ENCODE results near the gene MSRB1. TPM values are rescaled to one million over a fixed set of nuclear protein-coding genes. Genes with fewer than 3 reads are reported as not detected.

MSRB1 gene
- total RNA-seq, 1 experiment from 2014 or later = 26.4 TPM

DNA sequence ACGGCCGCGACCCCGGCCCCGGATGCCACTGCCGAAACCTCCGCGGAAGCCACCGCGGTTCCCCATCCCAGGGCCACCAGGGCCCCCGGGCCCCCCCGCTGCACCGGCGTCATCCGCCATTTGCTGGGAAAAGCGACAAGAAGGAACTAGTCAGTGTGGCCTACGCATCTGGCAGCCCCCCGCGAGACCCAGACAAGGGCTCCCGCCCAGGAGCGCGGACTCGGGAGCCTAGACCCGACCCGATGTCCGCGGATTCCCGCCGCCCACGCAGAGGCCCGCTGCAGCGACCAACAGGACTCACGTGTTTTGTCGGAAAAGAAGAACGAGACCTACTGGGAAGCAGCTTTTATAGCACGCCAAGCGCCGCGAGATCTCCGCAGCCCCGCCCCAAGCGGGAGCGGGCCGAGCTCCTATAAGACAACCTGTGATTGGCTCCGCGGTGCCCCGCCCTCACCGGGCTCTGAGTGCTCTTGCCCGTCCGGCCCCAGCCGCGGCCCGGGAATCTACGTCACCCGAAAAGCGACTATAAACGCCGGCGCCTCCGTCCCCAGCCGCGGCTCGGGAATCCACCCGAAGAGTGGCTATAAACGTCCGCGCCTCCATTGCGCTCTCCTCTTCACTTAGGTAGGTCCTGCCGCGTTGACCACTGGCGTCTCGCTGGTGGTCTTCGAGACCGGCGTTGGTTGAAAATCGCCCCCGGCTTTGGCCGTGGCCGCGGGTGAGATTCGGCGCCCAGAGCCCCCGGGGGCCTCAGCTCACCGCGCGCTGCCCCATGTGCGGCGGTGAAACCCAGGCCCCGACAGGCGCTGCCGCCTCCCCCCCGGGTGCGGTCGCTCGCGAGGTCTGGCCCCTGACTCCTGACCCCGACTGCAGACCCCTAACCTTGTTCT is 21.8 kb upstream of the MSRB1 start, which contains the start of gene RPS2 (continued):
- TF ChIP-seq, protein P1, sequence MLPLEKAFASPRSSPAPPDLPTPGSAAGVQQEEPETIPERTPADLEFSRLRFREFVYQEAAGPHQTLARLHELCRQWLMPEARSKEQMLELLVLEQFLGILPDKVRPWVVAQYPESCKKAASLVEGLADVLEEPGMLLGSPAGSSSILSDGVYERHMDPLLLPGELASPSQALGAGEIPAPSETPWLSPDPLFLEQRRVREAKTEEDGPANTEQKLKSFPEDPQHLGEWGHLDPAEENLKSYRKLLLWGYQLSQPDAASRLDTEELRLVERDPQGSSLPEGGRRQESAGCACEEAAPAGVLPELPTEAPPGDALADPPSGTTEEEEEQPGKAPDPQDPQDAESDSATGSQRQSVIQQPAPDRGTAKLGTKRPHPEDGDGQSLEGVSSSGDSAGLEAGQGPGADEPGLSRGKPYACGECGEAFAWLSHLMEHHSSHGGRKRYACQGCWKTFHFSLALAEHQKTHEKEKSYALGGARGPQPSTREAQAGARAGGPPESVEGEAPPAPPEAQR (CRISPR knock-in tag; IDR thresholded peaks at IDR 0.05) = no peak
- TF ChIP-seq, protein P2, sequence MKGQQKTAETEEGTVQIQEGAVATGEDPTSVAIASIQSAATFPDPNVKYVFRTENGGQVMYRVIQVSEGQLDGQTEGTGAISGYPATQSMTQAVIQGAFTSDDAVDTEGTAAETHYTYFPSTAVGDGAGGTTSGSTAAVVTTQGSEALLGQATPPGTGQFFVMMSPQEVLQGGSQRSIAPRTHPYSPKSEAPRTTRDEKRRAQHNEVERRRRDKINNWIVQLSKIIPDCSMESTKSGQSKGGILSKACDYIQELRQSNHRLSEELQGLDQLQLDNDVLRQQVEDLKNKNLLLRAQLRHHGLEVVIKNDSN (CRISPR knock-in tag; IDR thresholded peaks at IDR 0.05) = peak; percentile 53; the same call in 1 of the 2 replicates
- 0 out of 2 replicates have a peak, but pooled peaks have one; percentile 71 for TF ChIP-seq ZNF232 (CRISPR knock-in tag; IDR thresholded peaks at IDR 0.05)
- peak; percentile 79; the same call in 1 of the 2 replicates for TF ChIP-seq ESRRA (CRISPR knock-in tag; IDR thresholded peaks at IDR 0.05; ENCODE audit: borderline replicate concordance)
- TF ChIP-seq SMAD3 (CRISPR knock-in tag; IDR thresholded peaks at IDR 0.05; ENCODE audit: borderline replicate concordance) = peak; percentile 37; the same call in 1 of the 2 replicates
- TF ChIP-seq, protein P3, sequence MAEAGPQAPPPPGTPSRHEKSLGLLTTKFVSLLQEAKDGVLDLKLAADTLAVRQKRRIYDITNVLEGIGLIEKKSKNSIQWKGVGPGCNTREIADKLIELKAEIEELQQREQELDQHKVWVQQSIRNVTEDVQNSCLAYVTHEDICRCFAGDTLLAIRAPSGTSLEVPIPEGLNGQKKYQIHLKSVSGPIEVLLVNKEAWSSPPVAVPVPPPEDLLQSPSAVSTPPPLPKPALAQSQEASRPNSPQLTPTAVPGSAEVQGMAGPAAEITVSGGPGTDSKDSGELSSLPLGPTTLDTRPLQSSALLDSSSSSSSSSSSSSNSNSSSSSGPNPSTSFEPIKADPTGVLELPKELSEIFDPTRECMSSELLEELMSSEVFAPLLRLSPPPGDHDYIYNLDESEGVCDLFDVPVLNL (CRISPR knock-in tag; IDR thresholded peaks at IDR 0.05; ENCODE audit: borderline replicate concordance, low read depth) = no peak

DNA sequence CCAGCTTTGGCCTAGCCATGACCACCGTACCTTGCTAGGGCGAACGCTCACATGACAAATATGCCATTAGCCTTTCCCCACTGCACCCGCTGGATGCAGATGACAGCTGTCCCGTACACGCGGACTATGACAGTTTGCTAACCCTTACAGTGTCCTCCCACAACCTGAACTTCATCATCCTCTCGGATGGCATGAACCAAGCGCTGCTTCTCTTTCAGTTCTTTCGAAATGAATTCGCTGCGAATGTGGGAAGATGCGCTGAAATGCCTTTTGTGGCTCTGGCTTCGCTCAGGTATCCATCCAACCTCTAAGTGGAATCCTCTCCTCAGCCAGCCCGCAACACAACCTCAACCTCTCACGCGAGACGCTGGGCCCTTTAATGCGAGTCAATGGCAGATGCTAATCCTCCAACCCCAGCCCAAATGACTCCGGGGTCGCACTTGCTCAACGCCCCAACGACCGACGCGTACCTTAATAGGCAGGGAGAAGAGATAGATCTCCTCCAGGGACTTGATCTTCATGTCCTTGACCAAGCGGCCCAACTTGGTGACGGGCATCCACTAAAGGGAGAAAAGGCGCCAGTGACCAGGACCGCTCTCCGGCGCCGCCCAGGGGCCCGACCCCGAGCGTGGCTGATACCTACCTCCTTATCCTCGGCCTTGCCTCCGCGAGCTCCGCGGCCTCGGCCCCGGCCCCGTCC is 21.0 kb upstream of the MSRB1 start:
- POLR2A ChIA-PET = interaction anchor here (0.7 to 2.3 kb wide), 17 partner anchors 8 to 758 kb away, joined by 3 to 20 read pairs (median 6); partner anchors contain the start of genes MAPK8IP3, MSRB1, NOXO1 and TRAF7
- Mint-ChIP-seq H3K4me1 (peaks cover 39% of the 10 kb centered on the region), H3K4me3 (peak overlapping the region; percentile 94), H3K9me3 (no peaks in the 10 kb centered on the region), H3K27ac (peak overlapping the region; percentile 97), H3K27me3 (ENCODE audit: low read depth) (no peaks in the 10 kb centered on the region), H3K36me3 (peaks cover 35% of the 10 kb centered on the region)
- CTCF ChIA-PET = interaction anchor here (0.7 to 1.0 kb wide), 8 partner anchors 12 to 84 kb away, joined by 3 to 12 read pairs (median 4); partner anchors contain the start of genes NOXO1, NTHL1 and TSC2
- DNase-seq (ENCODE audit: low spot score) = no peak
- ATAC-seq = no peak
- TF ChIP-seq, protein P3 (CRISPR knock-in tag; IDR thresholded peaks at IDR 0.05; ENCODE audit: borderline replicate concordance, low read depth) = 0 out of 2 replicates have a peak, but pooled peaks have one; percentile 6
- TF ChIP-seq ZNF219 (CRISPR knock-in tag; IDR thresholded peaks at IDR 0.05; ENCODE audit: borderline replicate concordance) = peak; percentile 40; the same call in 1 of the 2 replicates
- TF ChIP-seq EMX1 (CRISPR knock-in tag; IDR thresholded peaks at IDR 0.05) = peak; percentile 70; the same call in 1 of the 2 replicates
- 0 out of 2 replicates have a peak, but pooled peaks have one; percentile 11 for TF ChIP-seq ZNF416 (CRISPR knock-in tag; IDR thresholded peaks at IDR 0.05)
- no peak for TF ChIP-seq ZNF396 (CRISPR knock-in tag; IDR thresholded peaks at IDR 0.05; ENCODE audit: borderline replicate concordance)
- TF ChIP-seq NFATC4 (CRISPR knock-in tag; IDR thresholded peaks at IDR 0.05) = peak; percentile 59
- no peak for TF ChIP-seq ZNF317 (CRISPR knock-in tag; IDR thresholded peaks at IDR 0.05; ENCODE audit: borderline replicate concordance, low read depth)

All from WTC11 (cell line).